Activated T-helper 1 cell treated with anti-CD3 and anti-CD28 coated beads, Interleukin-12 subunit alpha, Interleukin-12 subunit beta, Interleukin-2, Interleukin-4 antibody, amounts not matched to agents 30 ng/mL and 10 ng/mL and 1 ng/mL, durations not matched to agents 14 hours and 24 hours and 36 hours (primary cell): ENCODE data around the gene KIFBP. TPM values are rescaled to one million over a fixed set of nuclear protein-coding genes. Genes with fewer than 3 reads are reported as not detected.

ENCODE experiments used
- DNase-seq: peaks from one replicate; pipeline ENCODE4 v3.0.0; 2021; ENCODE audit warnings: low spot score
- H3K27ac Mint-ChIP-seq: one replicate; pipeline ENCODE4 v1.8.0; 2021; ENCODE audit warnings: mild to moderate bottlenecking, mixed read lengths
- H3K27me3 Mint-ChIP-seq: one replicate; pipeline ENCODE4 v1.8.0; 2022; ENCODE audit warnings: mild to moderate bottlenecking, moderate library complexity, mixed read lengths; ENCODE audit not compliant: insufficient read depth
- H3K36me3 Mint-ChIP-seq: one replicate; pipeline ENCODE4 v1.8.0; 2021; ENCODE audit warnings: low read depth, mixed read lengths
- H3K4me1 Mint-ChIP-seq: one replicate; pipeline ENCODE4 v1.8.0; 2021; ENCODE audit warnings: low read depth, mixed read lengths
- H3K4me3 Mint-ChIP-seq: one replicate; pipeline ENCODE4 v1.8.0; 2021; ENCODE audit warnings: mild to moderate bottlenecking, moderate library complexity, mixed read lengths
- H3K9me3 Mint-ChIP-seq: one replicate; pipeline ENCODE4 v1.8.0; 2021; ENCODE audit warnings: mixed read lengths
- intact Hi-C: fragments of 100-400 bp; cut with micrococcal nuclease; formaldehyde crosslinking; loops from one replicate; pipeline ENCODE4 v1.15.1; 2024
- total RNA-seq: library from RNA; stranded (reverse); gene quantifications from 2 replicates; pipeline ENCODE4 v1.2.3, GENCODE V29; 2022

The KIFBP gene
- total RNA-seq, 1 donor from 2014 or later = 16.4 TPM

GRCh38 chr10:69057951-69058297 lies 69.3 kb downstream of the KIFBP start:
- H3K4me3 Mint-ChIP-seq = no peak overlapping the region
- peaks cover 54% of the 10 kb centered on the region for H3K4me1 Mint-ChIP-seq
- H3K9me3 Mint-ChIP-seq = no peaks in the 10 kb centered on the region
- peaks cover 2% of the 10 kb centered on the region for H3K36me3 Mint-ChIP-seq
- DNase-seq = no peak
- H3K27ac Mint-ChIP-seq = peak overlapping the region; percentile 81
- H3K27me3 Mint-ChIP-seq = no peaks in the 10 kb centered on the region
- intact Hi-C loops = no loop called here

- no peaks in the 10 kb centered on the region for H3K27me3 Mint-ChIP-seq
- H3K4me1 Mint-ChIP-seq = peaks cover 65% of the 10 kb centered on the region
- H3K27ac Mint-ChIP-seq = no peak overlapping the region
- no peak overlapping the region for H3K4me3 Mint-ChIP-seq
- no peaks in the 10 kb centered on the region for H3K9me3 Mint-ChIP-seq
- no peak for DNase-seq
- intact Hi-C loops = no loop called here
- peaks cover 2% of the 10 kb centered on the region for H3K36me3 Mint-ChIP-seq
Measured at GRCh38 chr10:69060127-69060798, 71.7 kb downstream of the KIFBP start.

GRCh38 chr10:69061305-69062161 lies 72.9 kb downstream of the KIFBP start:
- intact Hi-C loops = no loop called here
- peak overlapping the region; percentile 58 for H3K4me3 Mint-ChIP-seq
- no peaks in the 10 kb centered on the region for H3K9me3 Mint-ChIP-seq
- H3K27me3 Mint-ChIP-seq = no peaks in the 10 kb centered on the region
- peak overlapping the region; percentile 79 for H3K27ac Mint-ChIP-seq
- DNase-seq = peak; percentile 26
- H3K36me3 Mint-ChIP-seq = peaks cover 5% of the 10 kb centered on the region
- H3K4me1 Mint-ChIP-seq = peaks cover 65% of the 10 kb centered on the region

- no peaks in the 10 kb centered on the region for H3K9me3 Mint-ChIP-seq
- H3K4me1 Mint-ChIP-seq = peaks cover 52% of the 10 kb centered on the region
- no peak overlapping the region for H3K27ac Mint-ChIP-seq
- intact Hi-C loops = no loop called here
- no peak for DNase-seq
- H3K4me3 Mint-ChIP-seq = no peak overlapping the region
- H3K36me3 Mint-ChIP-seq = peaks cover 5% of the 10 kb centered on the region
- no peaks in the 10 kb centered on the region for H3K27me3 Mint-ChIP-seq
Measured at GRCh38 chr10:69062901-69063300, 74.3 kb downstream of the KIFBP start.

- intact Hi-C loops = loop anchor here (1.0 to 2.0 kb wide), 6 partner anchors 10 to 198 kb away; no protein-coding TSS in a partner anchor
- H3K4me3 Mint-ChIP-seq = no peak overlapping the region
- no peaks in the 10 kb centered on the region for H3K9me3 Mint-ChIP-seq
- H3K27ac Mint-ChIP-seq = peak overlapping the region; percentile 99
- no peak for DNase-seq
- no peaks in the 10 kb centered on the region for H3K27me3 Mint-ChIP-seq
- peaks cover 5% of the 10 kb centered on the region for H3K36me3 Mint-ChIP-seq
- H3K4me1 Mint-ChIP-seq = peaks cover 51% of the 10 kb centered on the region
Measured at GRCh38 chr10:69064762-69065328, 76.2 kb downstream of the KIFBP start.

- Mint-ChIP-seq H3K4me3 (peak overlapping the region; percentile 62), H3K27me3 (no peaks in the 10 kb centered on the region), H3K36me3 (peaks cover 5% of the 10 kb centered on the region), H3K9me3 (no peaks in the 10 kb centered on the region), H3K27ac (peak overlapping the region; percentile 99), H3K4me1 (peaks cover 51% of the 10 kb centered on the region)
- peak; percentile 39 for DNase-seq
- intact Hi-C loops = loop anchor here (1.0 to 2.0 kb wide), 7 partner anchors 10 to 197 kb away; no protein-coding TSS in a partner anchor
Measured at GRCh38 chr10:69065406-69066361, 77.1 kb downstream of the KIFBP start.

Other genes with a start within 250 kb of the KIFBP start
- gene STOX1, start 161.3 kb upstream of the KIFBP start, total RNA-seq = 0.32 and 1.1 TPM in 2 replicates
- gene DDX50, start 87.5 kb upstream of the KIFBP start, total RNA-seq = 53.0 and 55.0 TPM in 2 replicates
- 267 and 278 TPM in 2 replicates for gene DDX21, start 32.6 kb upstream of the KIFBP start, total RNA-seq
- gene SRGN, start 99.3 kb downstream of the KIFBP start, total RNA-seq = 1,217 and 1,242 TPM in 2 replicates
- gene VPS26A, start 135.4 kb downstream of the KIFBP start, total RNA-seq = 24.7 and 24.8 TPM in 2 replicates
- gene SUPV3L1, start 191.4 kb downstream of the KIFBP start, total RNA-seq = 67.5 and 69.1 TPM in 2 replicates
- 0.05 and 0.12 TPM in 2 replicates for gene HKDC1, start 231.5 kb downstream of the KIFBP start, total RNA-seq